Measurements from ENCODE around the gene BMP2. TPM values are rescaled to one million over a fixed set of nuclear protein-coding genes. Genes with fewer than 3 reads are reported as not detected.

The BMP2 gene
- total RNA-seq, 1 experiment from 2014 or later = 6.6 TPM

- no peak overlapping the region for H3K18ac ChIP-seq (ENCODE audit: insufficient read length, low read depth, low read length)
- Mint-ChIP-seq H3K27me3 (ENCODE audit: low read depth) (no peaks in the 10 kb centered on the region), H3K36me3 (ENCODE audit: insufficient read depth in 1 of 3, low read depth in 3 of 3) (peaks cover 0 to 5% (median 0%) of the 10 kb centered on the region in 3 experiments; a peak in 4 of 7 replicates), H3K9me3 (peaks cover 0 to 9% of the 10 kb centered on the region in 2 experiments; a peak in 3 of 5 replicates), H3K4me3 (no peak overlapping the region), H3K27ac (no peak overlapping the region), H3K4me1 (peaks cover 3% of the 10 kb centered on the region in 2 experiments)
- TF ChIP-seq, protein P1, sequence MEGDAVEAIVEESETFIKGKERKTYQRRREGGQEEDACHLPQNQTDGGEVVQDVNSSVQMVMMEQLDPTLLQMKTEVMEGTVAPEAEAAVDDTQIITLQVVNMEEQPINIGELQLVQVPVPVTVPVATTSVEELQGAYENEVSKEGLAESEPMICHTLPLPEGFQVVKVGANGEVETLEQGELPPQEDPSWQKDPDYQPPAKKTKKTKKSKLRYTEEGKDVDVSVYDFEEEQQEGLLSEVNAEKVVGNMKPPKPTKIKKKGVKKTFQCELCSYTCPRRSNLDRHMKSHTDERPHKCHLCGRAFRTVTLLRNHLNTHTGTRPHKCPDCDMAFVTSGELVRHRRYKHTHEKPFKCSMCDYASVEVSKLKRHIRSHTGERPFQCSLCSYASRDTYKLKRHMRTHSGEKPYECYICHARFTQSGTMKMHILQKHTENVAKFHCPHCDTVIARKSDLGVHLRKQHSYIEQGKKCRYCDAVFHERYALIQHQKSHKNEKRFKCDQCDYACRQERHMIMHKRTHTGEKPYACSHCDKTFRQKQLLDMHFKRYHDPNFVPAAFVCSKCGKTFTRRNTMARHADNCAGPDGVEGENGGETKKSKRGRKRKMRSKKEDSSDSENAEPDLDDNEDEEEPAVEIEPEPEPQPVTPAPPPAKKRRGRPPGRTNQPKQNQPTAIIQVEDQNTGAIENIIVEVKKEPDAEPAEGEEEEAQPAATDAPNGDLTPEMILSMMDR (conservative IDR thresholded peaks at IDR 0.05) = no peak
- H3K4ac ChIP-seq (ENCODE audit: low read depth, low read length) = no peak overlapping the region
- no peak overlapping the region for H2AK5ac ChIP-seq (ENCODE audit: insufficient read length, low read length)
- H2BK12ac ChIP-seq (ENCODE audit: insufficient read length, low read depth, low read length) = no peak overlapping the region
- DNase-seq = no peak
- no CpG with 5 or more reads among the region's 1 CpG for WGBS (ENCODE audit: extremely low coverage, insufficient read length, low lambda C conversion rate)
- H4K8ac ChIP-seq (replicated peaks; ENCODE audit: insufficient read length, low read depth, low read length) = no peak overlapping the region
- no peak overlapping the region for H2AFZ ChIP-seq (ENCODE audit: low read length)
- H3T11ph ChIP-seq (ENCODE audit: low read length) = no peak overlapping the region
- no peak overlapping the region for H3K9ac ChIP-seq (ENCODE audit: extremely low read depth, insufficient read length, low read length)
- H3K79me2 ChIP-seq (ENCODE audit: insufficient read depth, low read length) = no peaks in the 10 kb centered on the region
- no peak overlapping the region for H2BK15ac ChIP-seq (ENCODE audit: low read depth, low read length)
- H3K56ac ChIP-seq (ENCODE audit: insufficient read length, low read depth, low read length) = no peak overlapping the region
- H2BK120ac ChIP-seq (ENCODE audit: low read depth, low read length, poor library complexity, severe bottlenecking) = no peak overlapping the region
- no peaks in the 10 kb centered on the region for H3K23me2 ChIP-seq (ENCODE audit: insufficient read length, low read depth, low read length, poor library complexity, severe bottlenecking)
- no peaks in the 10 kb centered on the region for H3K9me3 ChIP-seq (ENCODE audit: control insufficient read depth, low read depth, low read length)
- no peak overlapping the region for H2BK20ac ChIP-seq (ENCODE audit: low read depth, low read length, poor library complexity, severe bottlenecking)
- no peak overlapping the region for H3K27ac ChIP-seq (ENCODE audit: insufficient read length, low read depth, low read length)
- no peaks in the 10 kb centered on the region for H3K27me3 ChIP-seq (ENCODE audit: insufficient read depth, low read length)
- no peaks in the 10 kb centered on the region for H3K4me1 ChIP-seq (ENCODE audit: insufficient read depth, low read length)
- H3K79me1 ChIP-seq (ENCODE audit: insufficient read depth, low read depth, low read length, poor library complexity, severe bottlenecking) = no peaks in the 10 kb centered on the region
- H4K91ac ChIP-seq (ENCODE audit: insufficient read length, low read depth, low read length) = no peak overlapping the region
- no peaks in the 10 kb centered on the region for H4K20me1 ChIP-seq (ENCODE audit: control insufficient read depth, insufficient read depth, insufficient read length)
- no peak overlapping the region for H3K14ac ChIP-seq (ENCODE audit: insufficient read depth, low read length)
- no peak overlapping the region for H4K5ac ChIP-seq (ENCODE audit: insufficient read length, low read depth, low read length)
- no peak overlapping the region for H3K4me2 ChIP-seq (ENCODE audit: insufficient read depth, insufficient read length, low read length)
- H2BK5ac ChIP-seq (ENCODE audit: insufficient read length, low read length) = no peak overlapping the region
- H3K23ac ChIP-seq (ENCODE audit: insufficient read length, low read depth, low read length) = no peak overlapping the region
Measured at GRCh38 chr20:6744180-6744579, 23.3 kb upstream of the BMP2 start.
